ENCODE data around the gene MMS19. TPM values are rescaled to one million over a fixed set of nuclear protein-coding genes. Genes with fewer than 3 reads are reported as not detected.

The MMS19 gene
- total and polyA plus RNA-seq, 10 of the 15 experiments (the other 5 are each of a cell fraction or from before 2014, with no cell fraction given), result 40.2 to 112 (median 69.0) TPM

- H3K4me2 ChIP-seq (ENCODE audit: control insufficient read depth, insufficient read depth), result no peak overlapping the region
- H3K4me1 ChIP-seq (ENCODE audit: control insufficient read depth, insufficient read depth, low read length), result no peaks in the 10 kb centered on the region
- no peaks in the 10 kb centered on the region for H4K20me1 ChIP-seq (ENCODE audit: control insufficient read depth, insufficient read depth)
- BruUV-seq (replicated peaks), result no TSS peak
- no peaks in the 10 kb centered on the region for H3K36me3 ChIP-seq (ENCODE audit: control insufficient read depth in 2 of 2, insufficient read depth in 2 of 2, low read length in 1 of 2)
- no peak overlapping the region for H3K4me3 ChIP-seq
- intact Hi-C loops (cut with micrococcal nuclease; ENCODE audit: unreplicated experiment) (no loop called here), in situ Hi-C loops (cut with MboI) (no loop called here)
- no peak for ATAC-seq
- SMC1A ChIA-PET (ENCODE audit: uncharacterized antibody, unreplicated experiment), result no interaction called here
- no peaks in the 10 kb centered on the region for H3K79me2 ChIP-seq (ENCODE audit: control insufficient read depth, insufficient read depth, low read length)
- CTCF ChIA-PET, result no interaction called here
- H3K9me3 ChIP-seq (replicated peaks; ENCODE audit: control insufficient read depth, insufficient read depth, low read length), result no peaks in the 10 kb centered on the region
- H3K27me3 ChIP-seq (replicated peaks in 1 of 2; ENCODE audit: control insufficient read depth in 2 of 2, insufficient read depth in 2 of 2, low read length in 1 of 2), result peaks cover 3 to 7% of the 10 kb centered on the region in 2 experiments; a peak in 3 of 4 replicates
- 91% methylated on average over 1 of the region's 1 CpG for WGBS (ENCODE audit: insufficient coverage, insufficient replicate concordance, low lambda C conversion rate, missing lambda C conversion rate)
- no peak for FAIRE-seq
- H3K27ac ChIP-seq (ENCODE audit: control insufficient read depth, insufficient read depth), result no peak overlapping the region
- RAD21 ChIA-PET (ENCODE audit: unreplicated experiment), result no interaction called here
- no peak overlapping the region for H3K9ac ChIP-seq (ENCODE audit: control insufficient read depth, insufficient read depth, low read length)
- POLR2A ChIA-PET, result no interaction called here
- H2AFZ ChIP-seq (ENCODE audit: control insufficient read depth, low read depth, low read length), result no peak overlapping the region
- DNase-seq (ENCODE audit: low read depth, low spot score), result no peak
- no peak for TF ChIP-seq ASH2L (IDR thresholded peaks at IDR 0.05; ENCODE audit: borderline replicate concordance, low read depth)
- no peak for TF ChIP-seq PRDM15 (CRISPR knock-in tag; IDR thresholded peaks at IDR 0.05)
- no peak for TF ChIP-seq ZNF24 (IDR thresholded peaks at IDR 0.05)
- TF ChIP-seq NFYB (IDR thresholded peaks at IDR 0.05; ENCODE audit: insufficient read depth, low read depth, low read length), result no peak
- no peak for TF ChIP-seq JUND (IDR thresholded peaks at IDR 0.05; ENCODE audit: low read depth, low read length)
- TF ChIP-seq RUNX3 (IDR thresholded peaks at IDR 0.05; ENCODE audit: low read length), result no peak
- no peak for TF ChIP-seq PAX5 (IDR thresholded peaks at IDR 0.05; ENCODE audit: borderline replicate concordance, low read depth, low read length)
- no peak for TF ChIP-seq MLLT1 (IDR thresholded peaks at IDR 0.05)
- no peak for TF ChIP-seq ZBTB11 (CRISPR knock-in tag; IDR thresholded peaks at IDR 0.05)
- TF ChIP-seq CHD2 (IDR thresholded peaks at IDR 0.05; ENCODE audit: borderline replicate concordance, low read depth, low read length), result no peak
- no peak for TF ChIP-seq NFYA (IDR thresholded peaks at IDR 0.05; ENCODE audit: borderline replicate concordance, low read depth, low read length)
- no peak for TF ChIP-seq NFXL1 (IDR thresholded peaks at IDR 0.05; ENCODE audit: borderline replicate concordance)
- no peak for TF ChIP-seq WRNIP1 (IDR thresholded peaks at IDR 0.05; ENCODE audit: borderline replicate concordance, low read depth, low read length)
- TF ChIP-seq SUPT20H (IDR thresholded peaks at IDR 0.05; ENCODE audit: borderline replicate concordance, control insufficient read depth, low read depth, low read length), result no peak
- no peak for TF ChIP-seq SMARCA5 (IDR thresholded peaks at IDR 0.05)
- no peak for TF ChIP-seq GATAD2B (conservative IDR thresholded peaks at IDR 0.05; ENCODE audit: low read depth)
- no peak for TF ChIP-seq NR2C1 (IDR thresholded peaks at IDR 0.05)
- TF ChIP-seq SMC3 (IDR thresholded peaks at IDR 0.05; ENCODE audit: borderline replicate concordance, low read length), result no peak
- no peak for TF ChIP-seq DPF2 (IDR thresholded peaks at IDR 0.05)
These were observed 14.8 kb upstream of the MMS19 start for GRCh38 chr10:97512993-97513392.
